H9 (cell line): ENCODE results near the gene PODXL2. TPM values are rescaled to one million over a fixed set of nuclear protein-coding genes. Genes with fewer than 3 reads are reported as not detected.

ENCODE experiments used
- DNase-seq: peaks from one replicate; pipeline ENCODE4 v3.0.0-alpha.2; 2017
- H2AFZ ChIP-seq: one replicate; pipeline ENCODE4 v1.6.1; 2013; ENCODE audit warnings: mild to moderate bottlenecking, low read length, control low read depth, moderate library complexity
- H2AK5ac ChIP-seq: 2 replicates; pipeline ENCODE4 v1.6.1; 2013; ENCODE audit warnings: low read length, control low read depth, mixed read lengths; ENCODE audit not compliant: insufficient read length
- H2BK120ac ChIP-seq: one replicate; pipeline ENCODE4 v1.6.1; 2013; ENCODE audit warnings: low read depth, mild to moderate bottlenecking, low read length, control low read depth, inconsistent platforms; ENCODE audit not compliant: poor library complexity, severe bottlenecking
- H2BK12ac ChIP-seq: 2 replicates; pipeline ENCODE4 v1.6.1; 2013; ENCODE audit warnings: low read length, control low read depth, mixed read lengths, low read depth; ENCODE audit not compliant: insufficient read length
- H2BK15ac ChIP-seq: 2 replicates; pipeline ENCODE4 v1.6.1; 2013; ENCODE audit warnings: low read depth, low read length, control low read depth
- H2BK20ac ChIP-seq: one replicate; pipeline ENCODE4 v1.6.1; 2013; ENCODE audit warnings: low read depth, mild to moderate bottlenecking, low read length, control low read depth, inconsistent platforms; ENCODE audit not compliant: poor library complexity, severe bottlenecking
- H2BK5ac ChIP-seq: 2 replicates; pipeline ENCODE4 v1.6.1; 2013; ENCODE audit warnings: low read length, control low read depth, mixed read lengths; ENCODE audit not compliant: insufficient read length
- H3K14ac ChIP-seq: 2 replicates; pipeline ENCODE4 v1.6.1; 2013; ENCODE audit warnings: low read length, control low read depth; ENCODE audit not compliant: insufficient read depth
- H3K18ac ChIP-seq: 2 replicates; pipeline ENCODE4 v1.6.1; 2013; ENCODE audit warnings: low read depth, mild to moderate bottlenecking, mixed read lengths, low read length, control low read depth; ENCODE audit not compliant: insufficient read length
- H3K23ac ChIP-seq: 2 replicates; pipeline ENCODE4 v1.6.1; 2013; ENCODE audit warnings: low read length, control low read depth, mixed read lengths, low read depth; ENCODE audit not compliant: insufficient read length
- H3K23me2 ChIP-seq: 2 replicates; pipeline ENCODE4 v1.6.1; 2013; ENCODE audit warnings: low read depth, mild to moderate bottlenecking, mixed read lengths, low read length, control low read depth; ENCODE audit not compliant: insufficient read length, poor library complexity, severe bottlenecking
- H3K27ac ChIP-seq: 2 replicates; pipeline ENCODE4 v1.5.1; 2013; ENCODE audit warnings: low read length, control low read depth, mixed read lengths, low read depth; ENCODE audit not compliant: insufficient read length
- H3K27me3 ChIP-seq: 2 replicates; pipeline ENCODE4 v1.6.1; 2013; ENCODE audit warnings: low read length, control low read depth, inconsistent platforms; ENCODE audit not compliant: insufficient read depth
- H3K4ac ChIP-seq: 2 replicates; pipeline ENCODE4 v1.6.1; 2013; ENCODE audit warnings: low read depth, mild to moderate bottlenecking, control low read depth, inconsistent platforms, low read length, moderate library complexity
- H3K4me1 ChIP-seq: 2 replicates; pipeline ENCODE4 v1.6.1; 2013; ENCODE audit warnings: low read length, control low read depth, inconsistent platforms; ENCODE audit not compliant: insufficient read depth
- H3K4me2 ChIP-seq: 2 replicates; pipeline ENCODE4 v1.6.1; 2013; ENCODE audit warnings: low read length, control low read depth, mixed read lengths; ENCODE audit not compliant: insufficient read length, insufficient read depth
- H3K56ac ChIP-seq: 2 replicates; pipeline ENCODE4 v1.6.1; 2013; ENCODE audit warnings: low read depth, mild to moderate bottlenecking, mixed read lengths, low read length, control low read depth; ENCODE audit not compliant: insufficient read length
- H3K79me1 ChIP-seq: 2 replicates; pipeline ENCODE4 v1.6.1; 2013; ENCODE audit warnings: low read depth, mild to moderate bottlenecking, moderate library complexity, low read length, control low read depth, inconsistent platforms; ENCODE audit not compliant: insufficient read depth, poor library complexity, severe bottlenecking
- H3K79me2 ChIP-seq: 2 replicates; pipeline ENCODE4 v1.6.1; 2013; ENCODE audit warnings: low read length, control low read depth, inconsistent platforms; ENCODE audit not compliant: insufficient read depth
- H3K9ac ChIP-seq: 2 replicates; pipeline ENCODE4 v1.6.1; 2013; ENCODE audit warnings: low read length, control low read depth, mixed read lengths; ENCODE audit not compliant: insufficient read length; ENCODE audit errors: extremely low read depth
- H3K9me3 ChIP-seq: one replicate; pipeline ENCODE4 v1.6.1; 2013; ENCODE audit warnings: low read depth, low read length, inconsistent platforms; ENCODE audit not compliant: control insufficient read depth
- H3T11ph ChIP-seq: one replicate; pipeline ENCODE4 v1.6.1; 2013; ENCODE audit warnings: mild to moderate bottlenecking, low read length, control low read depth, inconsistent platforms
- H4K20me1 ChIP-seq: one replicate; pipeline ENCODE4 v1.6.1; 2013; ENCODE audit not compliant: control insufficient read depth, insufficient read length, insufficient read depth
- H4K5ac ChIP-seq: 2 replicates; pipeline ENCODE4 v1.6.1; 2013; ENCODE audit warnings: low read depth, mild to moderate bottlenecking, mixed read lengths, low read length, control low read depth; ENCODE audit not compliant: insufficient read length
- H4K8ac ChIP-seq: replicated peaks from 2 replicates; pipeline ENCODE4 v1.6.1; 2013; ENCODE audit warnings: low read length, control low read depth, mixed read lengths, low read depth; ENCODE audit not compliant: insufficient read length
- H4K91ac ChIP-seq: 2 replicates; pipeline ENCODE4 v1.6.1; 2013; ENCODE audit warnings: low read depth, mild to moderate bottlenecking, moderate library complexity, mixed read lengths, low read length, control low read depth; ENCODE audit not compliant: insufficient read length
- H3K27ac Mint-ChIP-seq, 3 experiments: 2 replicates in 2 of 3; 3 replicates in 1 of 3; pipeline ENCODE4 v1.8.0; 2020 to 2021; ENCODE audit warnings: mixed read lengths in 3 of 3, mild to moderate bottlenecking in 1 of 3, moderate library complexity in 1 of 3
- H3K27me3 Mint-ChIP-seq: 2 replicates; pipeline ENCODE4 v1.8.0; 2021; ENCODE audit warnings: low read depth, mild to moderate bottlenecking, moderate library complexity, mixed read lengths
- H3K36me3 Mint-ChIP-seq, 3 experiments: 2 replicates in 2 of 3; 3 replicates in 1 of 3; pipeline ENCODE4 v1.8.0; 2020 to 2021; ENCODE audit warnings: low read depth in 3 of 3, mixed read lengths in 3 of 3; ENCODE audit not compliant: insufficient read depth in 1 of 3
- H3K4me1 Mint-ChIP-seq, 2 experiments: 2 replicates each; pipeline ENCODE4 v1.8.0; 2020; ENCODE audit warnings: mixed read lengths in 2 of 2
- H3K4me3 Mint-ChIP-seq, 2 experiments: 2 replicates in 1 of 2; 3 replicates in 1 of 2; pipeline ENCODE4 v1.8.0; 2020 to 2021; ENCODE audit warnings: mild to moderate bottlenecking in 2 of 2, mixed read lengths in 2 of 2, moderate library complexity in 1 of 2
- H3K9me3 Mint-ChIP-seq, 2 experiments: 2 replicates in 1 of 2; 3 replicates in 1 of 2; pipeline ENCODE4 v1.8.0; 2020; ENCODE audit warnings: mild to moderate bottlenecking in 2 of 2, mixed read lengths in 2 of 2, moderate library complexity in 1 of 2
- CTCF ChIP-seq: fragments of 200-600 bp; sonication (generic); conservative IDR thresholded peaks from 3 replicates; pipeline ENCODE4 v1.8.0; 2021; ENCODE audit warnings: antibody characterized with exemption, mild to moderate bottlenecking
- WGBS: extraction: QIAGEN DNeasy Blood & Tissue Kit; methylation state at CpG from one replicate; pipeline ENCODE4 v1.1.7; 2013; ENCODE audit warnings: missing lambda C conversion rate, low lambda C conversion rate, mixed read lengths; ENCODE audit not compliant: insufficient read length; ENCODE audit errors: extremely low coverage; 5-methylcytosine and 5-hydroxymethylcytosine counted together
- total RNA-seq: library from RNA; stranded (reverse); gene quantifications from 2 replicates; pipeline ENCODE4 v1.2.1, GENCODE V29; 2021

The PODXL2 gene
- total RNA-seq, 1 experiment from 2014 or later, result 24.6 TPM

DNA sequence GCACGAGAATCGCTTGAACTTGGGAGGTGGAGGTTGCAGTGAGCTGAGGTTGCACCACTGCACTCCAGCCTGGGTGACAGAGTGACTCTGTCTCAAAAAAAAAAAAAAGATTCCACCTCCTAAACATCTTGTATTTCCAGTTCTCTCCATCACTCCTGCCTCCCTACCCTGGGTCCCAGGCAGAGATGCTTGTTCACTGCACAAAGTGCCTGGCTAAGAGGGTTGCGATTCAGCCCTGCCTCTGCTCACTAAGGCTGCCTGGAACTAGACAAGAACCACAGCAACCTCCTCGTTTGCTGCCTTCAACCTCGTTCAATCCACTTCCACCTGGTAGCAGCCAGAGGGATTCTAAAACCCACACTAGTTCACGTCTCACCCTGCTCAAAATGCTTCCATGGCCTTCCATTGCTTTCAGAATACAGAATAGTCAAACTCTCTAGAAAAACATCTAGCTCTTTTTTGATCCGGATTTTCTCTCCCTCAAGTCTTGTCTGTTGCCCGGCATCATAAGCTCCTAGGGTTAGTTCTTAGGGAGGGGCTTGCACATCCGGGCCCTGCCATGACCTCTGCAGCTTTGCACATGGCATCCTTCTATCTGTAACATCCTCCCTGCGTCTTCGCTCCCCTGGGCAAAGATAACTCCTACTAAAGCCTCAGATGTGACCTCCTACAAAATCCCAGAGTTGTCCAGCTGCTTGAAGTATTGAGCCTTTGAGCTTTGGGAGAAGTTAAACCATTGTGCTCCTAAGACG, 31.8 kb upstream of the PODXL2 start:
- no CpG with 5 or more reads among the region's 12 CpGs for WGBS
- Histone ChIP-seq H2BK5ac (no peak overlapping the region), H3K27me3 (no peaks in the 10 kb centered on the region), H2BK120ac (no peak overlapping the region), H3T11ph (no peak overlapping the region), H3K4ac (no peak overlapping the region), H3K79me2 (peaks cover 23% of the 10 kb centered on the region; the same call in 1 of the 2 replicates), H4K8ac (no peak overlapping the region), H4K20me1 (no peaks in the 10 kb centered on the region), H3K14ac (no peak overlapping the region), H3K18ac (no peak overlapping the region), H4K5ac (no peak overlapping the region), H2BK20ac (no peak overlapping the region), H2AFZ (no peak overlapping the region), H3K23me2 (peaks cover 9% of the 10 kb centered on the region), H3K27ac (no peak overlapping the region), H3K23ac (no peak overlapping the region), H2BK12ac (no peak overlapping the region), H2AK5ac (no peak overlapping the region), H3K9me3 (no peaks in the 10 kb centered on the region), H3K79me1 (peaks cover 6% of the 10 kb centered on the region), H3K4me1 (no peaks in the 10 kb centered on the region), H3K9ac (peak overlapping the region; percentile 57), H3K56ac (no peak overlapping the region), H3K4me2 (peak overlapping the region; percentile 81), H2BK15ac (no peak overlapping the region), H4K91ac (no peak overlapping the region)
- no peaks in the 10 kb centered on the region; a peak in 1 of 5 replicates for H3K9me3 Mint-ChIP-seq
- DNase-seq, result no peak
- H3K4me3 Mint-ChIP-seq, result peak overlapping the region; percentile 76 to 85
- H3K36me3 Mint-ChIP-seq, result peaks cover 20 to 40% (median 35%) of the 10 kb centered on the region in 3 experiments
- H3K27me3 Mint-ChIP-seq, result peaks cover 7% of the 10 kb centered on the region
- H3K27ac Mint-ChIP-seq, result no peak overlapping the region
- peaks cover 24 to 32% of the 10 kb centered on the region in 2 experiments for H3K4me1 Mint-ChIP-seq
- TF ChIP-seq CTCF, result no peak
